ENCODE results near the gene SARNP. TPM values are rescaled to one million over a fixed set of nuclear protein-coding genes. Genes with fewer than 3 reads are reported as not detected.

SARNP gene
- polyA plus RNA-seq, 1 of the 3 experiments (the other 2 are of a cell fraction): 65.8 TPM

- H2AFZ ChIP-seq (ENCODE audit: low read depth): no peak overlapping the region
- DNase-seq: no peak
- TF ChIP-seq JUND (IDR thresholded peaks at IDR 0.05) (no peak), YY1 (IDR thresholded peaks at IDR 0.05; ENCODE audit: low read depth) (no peak), POLR2AphosphoS5 (IDR thresholded peaks at IDR 0.05; ENCODE audit: low read depth, low read length) (no peak), SIN3A (IDR thresholded peaks at IDR 0.05; ENCODE audit: borderline replicate concordance, low read depth, low read length) (no peak), PBX3 (IDR thresholded peaks at IDR 0.05) (no peak), SMC3 (IDR thresholded peaks at IDR 0.05; ENCODE audit: low read depth, low read length) (no peak), USF1 (IDR thresholded peaks at IDR 0.05; ENCODE audit: borderline replicate concordance, low read depth) (no peak), RXRA (IDR thresholded peaks at IDR 0.05; ENCODE audit: borderline replicate concordance, low read depth) (no peak), NRF1 (IDR thresholded peaks at IDR 0.05; ENCODE audit: low read depth, low read length) (no peak), USF2 (IDR thresholded peaks at IDR 0.05; ENCODE audit: borderline replicate concordance, low read depth, low read length) (no peak), GATA2 (CRISPR knock-in tag; IDR thresholded peaks at IDR 0.05) (no peak), MAX (IDR thresholded peaks at IDR 0.05; ENCODE audit: low read depth) (no peak), RAD21 (IDR thresholded peaks at IDR 0.05; ENCODE audit: low read length) (no peak), EZH2phosphoT487 (IDR thresholded peaks at IDR 0.05; ENCODE audit: borderline replicate concordance, low read depth) (no peak), CTCF (IDR thresholded peaks at IDR 0.05) (no peak), RFX5 (IDR thresholded peaks at IDR 0.05; ENCODE audit: low read length) (no peak)
- H3K27ac ChIP-seq (ENCODE audit: low read depth in 2 of 2, low read length in 1 of 2): no peak overlapping the region
- no peak overlapping the region for H3K4me3 ChIP-seq (ENCODE audit: low read depth in 2 of 2, low read length in 1 of 2)
- no peaks in the 10 kb centered on the region for H4K20me1 ChIP-seq (ENCODE audit: insufficient read depth)
- WGBS (ENCODE audit: low lambda C conversion rate): 92% methylated on average over 2 of the region's 2 CpGs
- no peaks in the 10 kb centered on the region for H3K4me1 ChIP-seq (ENCODE audit: control insufficient read depth in 1 of 2, insufficient read depth in 2 of 2, low read depth in 1 of 2, low read length in 1 of 2)
- CTCF ChIA-PET: interaction anchor here (0.8 to 19.8 kb wide), 3 partner anchors 8 to 141 kb away, joined by 3 to 358 read pairs (median 7); partner anchors contain the start of gene GDF11
- H3K27me3 ChIP-seq (ENCODE audit: insufficient read depth): no peaks in the 10 kb centered on the region
- peaks cover 26% of the 10 kb centered on the region; the same call in 1 of the 2 replicates for H3K79me2 ChIP-seq (ENCODE audit: insufficient read depth)
- H3F3A ChIP-seq (replicated peaks; ENCODE audit: insufficient read depth): peaks cover 10% of the 10 kb centered on the region
- peaks cover 55 to 92% of the 10 kb centered on the region in 2 experiments for H3K36me3 ChIP-seq (replicated peaks in 1 of 2; ENCODE audit: control insufficient read depth in 1 of 2, insufficient read depth in 2 of 2, low read length in 1 of 2)
- no peaks in the 10 kb centered on the region for H3K9me2 ChIP-seq
- no peak overlapping the region for H3K9ac ChIP-seq
- H3K9me3 ChIP-seq: no peaks in the 10 kb centered on the region
- no peak overlapping the region for H3K4me2 ChIP-seq
- POLR2A ChIA-PET: no interaction called here
Observed at GRCh38 chr12:55789171-55789570, 28.4 kb downstream of the SARNP start.

Measured in SK-N-SH (cell line).